ENCODE measurements around the gene IGSF3. TPM values are rescaled to one million over a fixed set of nuclear protein-coding genes. Genes with fewer than 3 reads are reported as not detected.

IGSF3 gene
- total and polyA plus RNA-seq, 2 experiments from 2014 or later, result 7.3 to 37.8 TPM

DNA sequence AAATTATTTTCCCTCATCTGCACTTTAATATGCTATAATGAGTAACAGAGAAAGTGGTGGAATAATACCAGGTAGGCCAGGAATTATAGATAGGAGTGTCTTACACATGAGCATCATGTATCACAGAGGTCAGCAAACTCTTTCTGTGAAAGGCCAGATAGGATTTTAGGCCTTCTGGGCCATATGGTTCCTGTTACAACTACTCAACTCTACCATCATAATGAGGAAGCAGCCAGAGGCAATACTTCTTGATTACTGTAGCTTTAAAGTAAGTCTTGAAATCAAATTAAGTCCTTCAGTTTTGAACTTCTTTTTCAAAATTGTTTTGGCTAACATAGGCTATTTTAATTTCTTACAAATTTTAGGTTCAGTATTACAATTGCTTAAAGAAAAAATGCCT, 32.1 kb upstream of the IGSF3 start:
- ATAC-seq, result no peak
- H3K27me3 Mint-ChIP-seq (ENCODE audit: insufficient read depth, low read depth, poor library complexity), result peaks cover 5% of the 10 kb centered on the region

More for the DNA sequence above, 32.1 kb upstream of the IGSF3 start:
- Histone ChIP-seq H3K9me2 (ENCODE audit: insufficient read depth) (no peaks in the 10 kb centered on the region), H3K27ac (ENCODE audit: low read depth) (no peak overlapping the region), H3F3A (replicated peaks; ENCODE audit: low read depth) (no peaks in the 10 kb centered on the region), H2AFZ (no peak overlapping the region), H3K4me2 (no peak overlapping the region), H3K36me3 (ENCODE audit: insufficient read depth) (no peaks in the 10 kb centered on the region), H3K27me3 (ENCODE audit: insufficient read depth) (no peaks in the 10 kb centered on the region), H4K20me1 (replicated peaks; ENCODE audit: insufficient read depth) (no peaks in the 10 kb centered on the region), H3K4me3 (no peak overlapping the region), H3K79me2 (replicated peaks; ENCODE audit: insufficient read depth) (no peaks in the 10 kb centered on the region), H3K4me1 (ENCODE audit: insufficient read depth) (peaks cover 18% of the 10 kb centered on the region)
- Mint-ChIP-seq H3K4me1 (peaks cover 20% of the 10 kb centered on the region), H3K36me3 (ENCODE audit: low read depth) (no peaks in the 10 kb centered on the region; the same call in 2 of the 3 replicates), H3K4me3 (no peak overlapping the region), H3K9me3 (peaks cover 4% of the 10 kb centered on the region; the same call in 1 of the 3 replicates), H3K27ac (no peak overlapping the region)
- no peak for DNase-seq (ENCODE audit: low spot score)
- TF ChIP-seq EZH2phosphoT487 (IDR thresholded peaks at IDR 0.05; ENCODE audit: unreplicated experiment) (no peak), JUNB (IDR thresholded peaks at IDR 0.05; ENCODE audit: unreplicated experiment) (no peak), ZNF114 (CRISPR knock-in tag; IDR thresholded peaks at IDR 0.05) (no peak), CTCF (conservative IDR thresholded peaks at IDR 0.05; ENCODE audit: low read depth in 2 of 2) (no peak), ZNF331 (CRISPR knock-in tag; IDR thresholded peaks at IDR 0.05; ENCODE audit: low read depth) (no peak), POLR2AphosphoS5 (IDR thresholded peaks at IDR 0.05; ENCODE audit: low read depth) (no peak), NANOG (IDR thresholded peaks at IDR 0.05; ENCODE audit: borderline replicate concordance) (no peak), EZH2 (IDR thresholded peaks at IDR 0.05; ENCODE audit: low read depth, unreplicated experiment) (no peak), STAT1 (IDR thresholded peaks at IDR 0.05; ENCODE audit: unreplicated experiment) (no peak), ZNF462 (CRISPR knock-in tag; IDR thresholded peaks at IDR 0.05) (no peak), CREB1 (CRISPR knock-in tag; IDR thresholded peaks at IDR 0.05; ENCODE audit: low read depth) (no peak)
- TF ChIP-seq, protein P1, sequence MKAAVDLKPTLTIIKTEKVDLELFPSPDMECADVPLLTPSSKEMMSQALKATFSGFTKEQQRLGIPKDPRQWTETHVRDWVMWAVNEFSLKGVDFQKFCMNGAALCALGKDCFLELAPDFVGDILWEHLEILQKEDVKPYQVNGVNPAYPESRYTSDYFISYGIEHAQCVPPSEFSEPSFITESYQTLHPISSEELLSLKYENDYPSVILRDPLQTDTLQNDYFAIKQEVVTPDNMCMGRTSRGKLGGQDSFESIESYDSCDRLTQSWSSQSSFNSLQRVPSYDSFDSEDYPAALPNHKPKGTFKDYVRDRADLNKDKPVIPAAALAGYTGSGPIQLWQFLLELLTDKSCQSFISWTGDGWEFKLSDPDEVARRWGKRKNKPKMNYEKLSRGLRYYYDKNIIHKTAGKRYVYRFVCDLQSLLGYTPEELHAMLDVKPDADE (IDR thresholded peaks at IDR 0.05), result no peak
- TF ChIP-seq, protein P2, sequence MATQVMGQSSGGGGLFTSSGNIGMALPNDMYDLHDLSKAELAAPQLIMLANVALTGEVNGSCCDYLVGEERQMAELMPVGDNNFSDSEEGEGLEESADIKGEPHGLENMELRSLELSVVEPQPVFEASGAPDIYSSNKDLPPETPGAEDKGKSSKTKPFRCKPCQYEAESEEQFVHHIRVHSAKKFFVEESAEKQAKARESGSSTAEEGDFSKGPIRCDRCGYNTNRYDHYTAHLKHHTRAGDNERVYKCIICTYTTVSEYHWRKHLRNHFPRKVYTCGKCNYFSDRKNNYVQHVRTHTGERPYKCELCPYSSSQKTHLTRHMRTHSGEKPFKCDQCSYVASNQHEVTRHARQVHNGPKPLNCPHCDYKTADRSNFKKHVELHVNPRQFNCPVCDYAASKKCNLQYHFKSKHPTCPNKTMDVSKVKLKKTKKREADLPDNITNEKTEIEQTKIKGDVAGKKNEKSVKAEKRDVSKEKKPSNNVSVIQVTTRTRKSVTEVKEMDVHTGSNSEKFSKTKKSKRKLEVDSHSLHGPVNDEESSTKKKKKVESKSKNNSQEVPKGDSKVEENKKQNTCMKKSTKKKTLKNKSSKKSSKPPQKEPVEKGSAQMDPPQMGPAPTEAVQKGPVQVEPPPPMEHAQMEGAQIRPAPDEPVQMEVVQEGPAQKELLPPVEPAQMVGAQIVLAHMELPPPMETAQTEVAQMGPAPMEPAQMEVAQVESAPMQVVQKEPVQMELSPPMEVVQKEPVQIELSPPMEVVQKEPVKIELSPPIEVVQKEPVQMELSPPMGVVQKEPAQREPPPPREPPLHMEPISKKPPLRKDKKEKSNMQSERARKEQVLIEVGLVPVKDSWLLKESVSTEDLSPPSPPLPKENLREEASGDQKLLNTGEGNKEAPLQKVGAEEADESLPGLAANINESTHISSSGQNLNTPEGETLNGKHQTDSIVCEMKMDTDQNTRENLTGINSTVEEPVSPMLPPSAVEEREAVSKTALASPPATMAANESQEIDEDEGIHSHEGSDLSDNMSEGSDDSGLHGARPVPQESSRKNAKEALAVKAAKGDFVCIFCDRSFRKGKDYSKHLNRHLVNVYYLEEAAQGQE (IDR thresholded peaks at IDR 0.05; ENCODE audit: unreplicated experiment), result no peak
